ENCODE measurements around the gene DOK6.
"Not testable (repeated sequence)": the region's sequence is repeated elsewhere in the genome, so short reads cannot be mapped to it uniquely, and the experiment has no call there.

Gene DOK6

GRCh38 chr18:69648486-69648885 is 247.8 kb downstream of the DOK6 start:
- no peak for DNase-seq (ENCODE audit: low read depth)
- H3K4me3 ChIP-seq (ENCODE audit: control insufficient read depth, low read depth, low read length): no peak overlapping the region
- no peak for TF ChIP-seq CTCF (IDR thresholded peaks at IDR 0.05; ENCODE audit: control insufficient read depth, insufficient read depth, low read depth, low read length, missing control alignments)

GRCh38 chr18:69649684-69650083 is 249.0 kb downstream of the DOK6 start:
- H3K4me3 ChIP-seq (ENCODE audit: control insufficient read depth, low read depth, low read length): no peak overlapping the region
- no peak for TF ChIP-seq CTCF (IDR thresholded peaks at IDR 0.05; ENCODE audit: control insufficient read depth, insufficient read depth, low read depth, low read length, missing control alignments)
- DNase-seq (ENCODE audit: low read depth): no peak

GRCh38 chr18:69651243-69651642 is 250.6 kb downstream of the DOK6 start:
- DNase-seq (ENCODE audit: low read depth): no peak
- TF ChIP-seq CTCF (IDR thresholded peaks at IDR 0.05; ENCODE audit: control insufficient read depth, insufficient read depth, low read depth, low read length, missing control alignments): no peak
- no peak overlapping the region for H3K4me3 ChIP-seq (ENCODE audit: control insufficient read depth, low read depth, low read length)

- TF ChIP-seq CTCF (IDR thresholded peaks at IDR 0.05; ENCODE audit: control insufficient read depth, insufficient read depth, low read depth, low read length, missing control alignments): no peak
- no peak overlapping the region for H3K4me3 ChIP-seq (ENCODE audit: control insufficient read depth, low read depth, low read length)
- DNase-seq (ENCODE audit: low read depth): no peak
These were observed 255.1 kb downstream of the DOK6 start for GRCh38 chr18:69655816-69656215.

GRCh38 chr18:69658103-69658502 is 257.4 kb downstream of the DOK6 start:
- TF ChIP-seq CTCF (IDR thresholded peaks at IDR 0.05; ENCODE audit: control insufficient read depth, insufficient read depth, low read depth, low read length, missing control alignments): no peak
- no peak for DNase-seq (ENCODE audit: low read depth)

GRCh38 chr18:69658685-69659084 is 258.0 kb downstream of the DOK6 start:
- no peak for DNase-seq (ENCODE audit: low read depth)
- TF ChIP-seq CTCF (IDR thresholded peaks at IDR 0.05; ENCODE audit: control insufficient read depth, insufficient read depth, low read depth, low read length, missing control alignments): no peak
- no peak overlapping the region for H3K4me3 ChIP-seq (ENCODE audit: control insufficient read depth, low read depth, low read length)

More at GRCh38 chr18:69658103-69658502, 257.4 kb downstream of the DOK6 start:
- H3K4me3 ChIP-seq (ENCODE audit: control insufficient read depth, low read depth, low read length): no peak overlapping the region

GRCh38 chr18:69659142-69659651 is 258.5 kb downstream of the DOK6 start:
- no peak for DNase-seq (ENCODE audit: low read depth)
- TF ChIP-seq CTCF (IDR thresholded peaks at IDR 0.05; ENCODE audit: control insufficient read depth, insufficient read depth, low read depth, low read length, missing control alignments): no peak
- H3K4me3 ChIP-seq (ENCODE audit: control insufficient read depth, low read depth, low read length): no peak overlapping the region

- DNase-seq (ENCODE audit: low read depth); H3K4me3 ChIP-seq (ENCODE audit: control insufficient read depth, low read depth, low read length): not testable (repeated sequence)
These were observed 261.4 kb downstream of the DOK6 start for GRCh38 chr18:69662090-69662489.

Data from AG09309 (cell line).